Hepatocyte (in vitro differentiated cells): ENCODE results near the gene MAP2. TPM values are rescaled to one million over a fixed set of nuclear protein-coding genes. Genes with fewer than 3 reads are reported as not detected.

ENCODE experiments used
- DNase-seq: peaks from one replicate; pipeline ENCODE4 v3.0.0-alpha.2; 2016; ENCODE audit warnings: low spot score
- H2AFZ ChIP-seq: fragments of 200-600 bp; sonication (generic); 2 replicates; pipeline ENCODE4 v1.6.0; 2016; ENCODE audit warnings: antibody characterized with exemption, mild to moderate bottlenecking
- H3K27ac ChIP-seq: fragments of 200-600 bp; sonication (generic); 2 replicates; pipeline ENCODE4 v1.5.1; 2016; ENCODE audit warnings: mild to moderate bottlenecking
- H3K27me3 ChIP-seq: fragments of 200-600 bp; sonication (generic); 2 replicates; pipeline ENCODE4 v1.6.1; 2016
- H3K36me3 ChIP-seq: fragments of 200-600 bp; sonication (generic); replicated peaks from 2 replicates; pipeline ENCODE4 v1.5.1; 2016; ENCODE audit warnings: low read depth; ENCODE audit not compliant: insufficient read depth
- H3K4me1 ChIP-seq: fragments of 200-600 bp; sonication (generic); 2 replicates; pipeline ENCODE4 v1.5.1; 2016; ENCODE audit warnings: mild to moderate bottlenecking, moderate library complexity; ENCODE audit not compliant: insufficient read depth
- H3K4me2 ChIP-seq: fragments of 200-600 bp; sonication (generic); 2 replicates; pipeline ENCODE4 v1.6.0; 2016
- H3K4me3 ChIP-seq: fragments of 200-600 bp; sonication (generic); 2 replicates; pipeline ENCODE4 v1.5.1; 2016; ENCODE audit warnings: mild to moderate bottlenecking
- H3K79me2 ChIP-seq: fragments of 200-600 bp; sonication (generic); 2 replicates; pipeline ENCODE4 v1.6.0; 2017; ENCODE audit warnings: mild to moderate bottlenecking
- H3K9me2 ChIP-seq: fragments of 200-600 bp; sonication (generic); replicated peaks from 2 replicates; pipeline ENCODE4 v1.6.0; 2017; ENCODE audit warnings: mild to moderate bottlenecking; ENCODE audit not compliant: insufficient read depth
- H3K9me3 ChIP-seq: fragments of 200-600 bp; sonication (generic); 2 replicates; pipeline ENCODE4 v1.5.1; 2016; ENCODE audit warnings: low read depth, mild to moderate bottlenecking
- H4K20me1 ChIP-seq: fragments of 200-600 bp; sonication (generic); 2 replicates; pipeline ENCODE4 v1.6.0; 2016; ENCODE audit warnings: mild to moderate bottlenecking; ENCODE audit not compliant: insufficient read depth, poor library complexity, severe bottlenecking
- EZH2 ChIP-seq: fragments of 200-600 bp; sonication (generic); IDR thresholded peaks from 2 replicates; pipeline ENCODE4 v1.6.1; 2016; ENCODE audit warnings: antibody characterized with exemption, mild to moderate bottlenecking, borderline replicate concordance
- EZH2phosphoT487 ChIP-seq: fragments of 200-600 bp; sonication (generic); IDR thresholded peaks from one replicate; pipeline ENCODE4 v1.6.1; 2018; ENCODE audit warnings: antibody characterized with exemption, mild to moderate bottlenecking, low read depth, moderate library complexity; ENCODE audit not compliant: unreplicated experiment, severe bottlenecking
- WGBS: methylation state at CpG from one replicate; pipeline ENCODE4 v1.1.6; 2016; ENCODE audit warnings: low lambda C conversion rate; ENCODE audit errors: missing lambda C conversion rate; 5-methylcytosine and 5-hydroxymethylcytosine counted together
- polyA plus RNA-seq: library from polyadenylated mRNA; unstranded; fragments of >200 nt; fragmentation: Nextera tagmentation; extraction: Ambion mirVana; gene quantifications from 2 replicates; pipeline ENCODE4 v1.2.1, GENCODE V29; 2016
- total RNA-seq: library from RNA; depleted of rRNA; stranded (reverse); fragments of >200 nt; gene quantifications from 2 replicates; pipeline ENCODE4 v1.2.3, GENCODE V29; 2014
- TF ChIP-seq, protein P1 (sequence below): fragments of 200-600 bp; sonication (generic); IDR thresholded peaks from 2 replicates; pipeline ENCODE4 v1.5.1; 2016; ENCODE audit warnings: antibody characterized with exemption, mild to moderate bottlenecking; ENCODE audit not compliant: poor library complexity

Gene MAP2
- total and polyA plus RNA-seq, 2 experiments from 2014 or later = 4.6 to 5.8 TPM

DNA sequence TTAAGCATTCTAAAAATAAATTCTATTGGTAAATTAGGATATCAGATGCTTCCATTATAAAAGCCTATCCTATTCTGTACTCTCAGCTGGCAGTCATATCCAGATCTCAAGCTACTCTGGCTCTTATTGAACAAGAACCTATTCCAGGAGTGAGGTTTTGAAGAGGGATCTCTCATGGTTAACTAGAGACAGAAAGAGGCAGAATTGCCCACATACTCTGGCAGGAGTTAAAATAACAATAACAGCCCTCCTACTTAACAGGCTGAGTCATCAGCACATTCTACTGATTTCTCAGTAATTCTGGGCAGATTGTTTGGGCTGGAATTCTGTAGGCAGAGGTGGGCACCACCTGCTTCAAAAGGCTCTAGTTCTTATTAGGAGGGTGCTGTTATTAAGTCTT is 205.8 kb downstream of the MAP2 start:
- Histone ChIP-seq H3K4me1 (no peaks in the 10 kb centered on the region), H3K4me3 (no peak overlapping the region), H3K9me2 (no peaks in the 10 kb centered on the region), H3K4me2 (no peak overlapping the region), H3K79me2 (no peaks in the 10 kb centered on the region), H2AFZ (no peak overlapping the region), H4K20me1 (no peaks in the 10 kb centered on the region), H3K9me3 (no peaks in the 10 kb centered on the region), H3K27ac (no peak overlapping the region), H3K36me3 (no peaks in the 10 kb centered on the region), H3K27me3 (no peaks in the 10 kb centered on the region)
- no peak for DNase-seq
- TF ChIP-seq EZH2phosphoT487 (no peak), EZH2 (no peak)
- TF ChIP-seq, protein P1, sequence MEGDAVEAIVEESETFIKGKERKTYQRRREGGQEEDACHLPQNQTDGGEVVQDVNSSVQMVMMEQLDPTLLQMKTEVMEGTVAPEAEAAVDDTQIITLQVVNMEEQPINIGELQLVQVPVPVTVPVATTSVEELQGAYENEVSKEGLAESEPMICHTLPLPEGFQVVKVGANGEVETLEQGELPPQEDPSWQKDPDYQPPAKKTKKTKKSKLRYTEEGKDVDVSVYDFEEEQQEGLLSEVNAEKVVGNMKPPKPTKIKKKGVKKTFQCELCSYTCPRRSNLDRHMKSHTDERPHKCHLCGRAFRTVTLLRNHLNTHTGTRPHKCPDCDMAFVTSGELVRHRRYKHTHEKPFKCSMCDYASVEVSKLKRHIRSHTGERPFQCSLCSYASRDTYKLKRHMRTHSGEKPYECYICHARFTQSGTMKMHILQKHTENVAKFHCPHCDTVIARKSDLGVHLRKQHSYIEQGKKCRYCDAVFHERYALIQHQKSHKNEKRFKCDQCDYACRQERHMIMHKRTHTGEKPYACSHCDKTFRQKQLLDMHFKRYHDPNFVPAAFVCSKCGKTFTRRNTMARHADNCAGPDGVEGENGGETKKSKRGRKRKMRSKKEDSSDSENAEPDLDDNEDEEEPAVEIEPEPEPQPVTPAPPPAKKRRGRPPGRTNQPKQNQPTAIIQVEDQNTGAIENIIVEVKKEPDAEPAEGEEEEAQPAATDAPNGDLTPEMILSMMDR = no peak

DNA sequence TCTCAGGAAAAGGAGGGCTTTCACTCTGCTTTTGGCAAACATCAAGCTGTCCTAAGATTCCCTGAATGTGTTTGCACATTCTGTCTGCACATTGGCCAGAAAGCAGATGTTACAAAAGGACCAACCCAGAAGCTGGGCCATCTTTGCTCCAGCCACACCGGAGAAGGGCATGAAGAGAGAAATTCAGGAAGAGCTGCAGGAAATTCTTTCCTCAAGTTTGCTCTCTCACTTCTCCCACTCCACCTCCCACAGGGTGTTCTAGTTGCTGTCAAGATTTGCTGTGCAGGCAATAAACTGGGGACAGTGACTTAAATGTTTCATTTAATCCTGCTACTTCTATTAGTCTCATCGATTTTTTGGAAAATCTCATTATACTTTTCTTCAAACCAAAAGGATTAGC is 210.1 kb downstream of the MAP2 start:
- Histone ChIP-seq H3K27me3 (no peaks in the 10 kb centered on the region), H3K4me1 (no peaks in the 10 kb centered on the region), H3K4me3 (no peak overlapping the region), H4K20me1 (no peaks in the 10 kb centered on the region), H3K36me3 (no peaks in the 10 kb centered on the region), H3K79me2 (no peaks in the 10 kb centered on the region), H3K9me3 (no peaks in the 10 kb centered on the region), H2AFZ (no peak overlapping the region), H3K9me2 (no peaks in the 10 kb centered on the region), H3K4me2 (no peak overlapping the region), H3K27ac (no peak overlapping the region)
- no peak for DNase-seq
- WGBS = 81% methylated on average over 2 of the region's 2 CpGs
- TF ChIP-seq EZH2 (no peak), EZH2phosphoT487 (no peak)
- TF ChIP-seq, protein P1 = no peak

DNA sequence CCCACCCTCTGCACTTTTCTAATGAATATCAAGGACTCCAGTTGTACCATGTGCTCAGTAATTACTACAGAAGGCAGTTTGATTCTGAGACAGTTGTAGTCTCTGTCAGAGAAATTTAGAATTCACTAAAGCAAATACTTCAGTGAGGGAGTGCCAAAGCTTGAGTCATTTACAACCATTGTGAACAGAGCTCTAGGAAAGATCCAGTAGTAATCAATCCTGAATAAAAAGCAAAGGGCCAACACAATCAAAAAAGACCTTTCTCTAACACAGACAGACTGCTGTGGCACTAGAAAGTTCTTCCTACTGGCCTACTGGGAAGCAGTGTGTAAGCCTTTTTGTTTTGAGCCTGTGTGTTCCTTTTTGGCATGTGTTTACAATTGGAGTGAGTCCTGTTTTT is 212.2 kb downstream of the MAP2 start:
- Histone ChIP-seq H3K4me3 (no peak overlapping the region), H2AFZ (no peak overlapping the region), H3K27me3 (no peaks in the 10 kb centered on the region), H3K27ac (no peak overlapping the region), H3K9me2 (no peaks in the 10 kb centered on the region), H3K79me2 (no peaks in the 10 kb centered on the region), H3K9me3 (no peaks in the 10 kb centered on the region), H4K20me1 (no peaks in the 10 kb centered on the region), H3K4me2 (no peak overlapping the region), H3K36me3 (no peaks in the 10 kb centered on the region), H3K4me1 (no peaks in the 10 kb centered on the region)
- TF ChIP-seq EZH2phosphoT487 = no peak
- DNase-seq = no peak

DNA sequence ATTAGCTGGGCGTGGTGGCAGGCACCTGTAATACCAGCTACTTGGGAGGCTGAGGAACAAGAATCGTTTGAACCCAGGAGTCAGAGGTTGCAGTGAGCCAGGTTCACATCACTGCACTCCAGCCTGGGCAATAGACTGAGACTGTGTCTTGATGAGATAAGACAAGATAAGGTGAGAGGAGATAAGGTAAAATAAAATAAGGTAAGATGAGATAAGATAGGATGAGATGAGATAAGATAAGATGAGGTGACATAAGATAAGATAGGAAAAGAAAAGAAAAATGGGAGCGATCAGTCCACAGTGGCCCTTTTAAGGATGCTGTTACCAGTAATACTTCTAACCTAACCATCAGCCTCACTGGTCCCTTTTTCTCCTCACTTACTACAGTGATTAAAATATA is 213.4 kb downstream of the MAP2 start:
- TF ChIP-seq EZH2phosphoT487 = no peak
- TF ChIP-seq, protein P1 = no peak
- TF ChIP-seq EZH2 = no peak
- no peak for DNase-seq
- Histone ChIP-seq H3K27ac (no peak overlapping the region), H3K79me2 (no peaks in the 10 kb centered on the region), H3K4me2 (no peak overlapping the region), H3K4me1 (no peaks in the 10 kb centered on the region), H3K9me2 (no peaks in the 10 kb centered on the region), H3K27me3 (no peaks in the 10 kb centered on the region), H3K36me3 (no peaks in the 10 kb centered on the region), H3K4me3 (no peak overlapping the region), H3K9me3 (no peaks in the 10 kb centered on the region), H4K20me1 (no peaks in the 10 kb centered on the region), H2AFZ (no peak overlapping the region)
- 73% methylated on average over 3 of the region's 3 CpGs for WGBS
